SH-SY5Y (cell line): ENCODE results near the gene SUMO4.

Experiments used
- GATA2 ChIP-seq: IDR thresholded peaks from 2 replicates; pipeline ENCODE4 v1.6.1; 2011; ENCODE audit warnings: mild to moderate bottlenecking, low read depth, low read length
- GATA3 ChIP-seq: IDR thresholded peaks from 2 replicates; pipeline ENCODE4 v1.6.1; 2011; ENCODE audit warnings: low read depth, mild to moderate bottlenecking, low read length, moderate library complexity

- no peak for TF ChIP-seq GATA3
- no peak for TF ChIP-seq GATA2
Measured at GRCh38 chr6:149357726-149358538, 42.1 kb upstream of the SUMO4 start.
